Pancreas (tissue), 10 donors: Measurements from ENCODE around the gene ZCCHC7. TPM values are rescaled to one million over a fixed set of nuclear protein-coding genes. Genes with fewer than 3 reads are reported as not detected.

Experiments used
- ATAC-seq, 4 donors: fragments of 200-7000 bp; cut with Tn5 transposase; one replicate each; pipeline versions ENCODE4 v1.8.0 to v1.9.1; 2020; ENCODE audit warnings: mild to moderate bottlenecking in 4 of 4, moderate library complexity in 4 of 4
- DNase-seq, 6 donors: peaks; one replicate each; pipeline ENCODE4 v3.0.0-alpha.2; 2020
- FAIRE-seq: peaks from 2 replicates; lab custom pipeline; 2012; peaks lifted over from hg19 to GRCh38; lab: Jason Lieb, UNC
- H3K27ac ChIP-seq, 4 donors: fragments of 200-600 bp; sonication (generic); 1 replicate in 3 of 4; 2 replicates in 1 of 4; pipeline versions ENCODE4 v1.5.0 to v1.8.0; 2020
- H3K27me3 ChIP-seq, 4 donors: fragments of 200-600 bp; one replicate each; pipeline ENCODE4 v1.8.0; 2021
- H3K36me3 ChIP-seq, 3 donors: fragments of 200-600 bp; sonication (generic) in 1 of 3; one replicate each; pipeline versions ENCODE4 v1.5.0 to v1.8.0; 2020 to 2021
- H3K4me1 ChIP-seq, 3 donors: fragments of 200-600 bp; one replicate each; pipeline ENCODE4 v1.8.0; 2021
- H3K4me3 ChIP-seq, 4 donors: fragments of 200-600 bp; sonication (generic) in 2 of 4; one replicate each; pipeline versions ENCODE4 v1.5.0 to v1.8.0; 2020 to 2021
- H3K9me3 ChIP-seq, 4 donors: fragments of 200-600 bp; one replicate each; pipeline ENCODE4 v1.8.0; 2021
- CTCF ChIP-seq, 4 donors: fragments of 200-600 bp; sonication (generic) in 3 of 4; IDR thresholded peaks; one replicate each; pipeline versions ENCODE4 v1.5.0 to v1.8.0; 2021; ENCODE audit warnings: antibody characterized with exemption in 4 of 4
- WGBS, 2 donors: extraction: QIAGEN DNeasy Blood & Tissue Kit; methylation state at CpG; one replicate each; pipeline ENCODE4 v1.1.7; 2013; 5-methylcytosine and 5-hydroxymethylcytosine counted together
- intact Hi-C, 3 donors: fragments of 100-400 bp; cut with DNase I; formaldehyde crosslinking; loops; one replicate each; pipeline versions ENCODE4 v1.11.1 to v1.14.2; 2022
- polyA plus RNA-seq, 2 donors: library from polyadenylated mRNA; stranded (reverse); fragments of 200-250 nt; gene quantifications; one replicate each; pipeline ENCODE4 v1.2.3, GENCODE V29; 2013
- total RNA-seq, 6 donors: library from RNA; stranded (reverse); fragmentation: NEBNext Ultra II Directional in 4 of 6; extraction: Animal tissue kit (Norgen Biotek cat#: 25700) in 4 of 6; gene quantifications; one replicate each; pipeline versions ENCODE4 v1.2.1 to v1.2.4, GENCODE V29; 2021 to 2023
- donor health status: healthy with polysubstance abuse.
- donor health status: DM: no; HTN: no; CAD: no; lungs with moderate emphysema.
- donor health status: DM: no; HTN: no; CAD: no.
- donor health status: control.
- donor health status: control.
- donor health status: Bipolar disorder and iron deficiency.
- donor health status: DM: yes; HTN: yes; CAD: no.
- donor health status: DM: no; HTN: no; CAD: no.
- donor health status: DM: no; HTN: no; CAD: no.
- donor health status: DM: yes; HTN: yes; CAD: no.

Gene ZCCHC7
- total and polyA plus RNA-seq, 8 donors, result 8.1 to 17.4 (median 14.4) TPM

- Histone ChIP-seq H3K4me3 (no peak overlapping the region), H3K9me3 (peaks cover 0 to 2% (median 0%) of the 10 kb centered on the region in 4 donors), H3K27me3 (no peaks in the 10 kb centered on the region), H3K27ac (no peak overlapping the region), H3K4me1 (peaks cover 0 to 12% (median 8%) of the 10 kb centered on the region in 3 donors), H3K36me3 (no peaks in the 10 kb centered on the region)
- TF ChIP-seq CTCF (IDR thresholded peaks at IDR 0.05), result no peak
- FAIRE-seq (no peak), DNase-seq (no peak), ATAC-seq (no peak)
- 83 to 95% methylated on average over 2 of the region's 2 CpGs for WGBS, 2 donors
- intact Hi-C loops, result no loop called here
Measured at GRCh38 chr9:37239921-37240320, 119.5 kb downstream of the ZCCHC7 start.

DNA sequence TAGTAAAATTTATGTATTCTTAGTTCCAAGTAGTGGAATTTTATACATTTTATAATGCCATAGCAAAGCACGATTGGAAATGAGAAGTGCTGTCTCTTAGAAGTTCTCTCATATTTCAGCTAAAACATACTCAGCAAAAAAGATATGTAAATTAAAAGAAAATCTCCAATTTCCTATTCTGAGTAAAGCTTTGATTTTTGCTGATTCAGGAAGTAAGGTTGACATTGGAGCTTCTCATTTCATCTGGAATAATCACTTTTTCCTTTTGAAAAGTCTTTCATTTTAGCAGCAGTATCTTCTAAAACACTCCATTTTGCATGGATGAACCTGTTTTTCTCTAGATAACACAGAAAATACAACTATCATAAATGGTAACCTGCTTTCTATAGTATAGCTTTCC lies 121.0 kb downstream of the ZCCHC7 start:
- H3K9me3 ChIP-seq, result peaks cover 0 to 2% (median 0%) of the 10 kb centered on the region in 4 donors
- H3K27me3 ChIP-seq, result no peaks in the 10 kb centered on the region
- ATAC-seq, result no peak
- H3K4me1 ChIP-seq, result peaks cover 0 to 12% (median 8%) of the 10 kb centered on the region in 3 donors
- DNase-seq, result no peak
- no peak for TF ChIP-seq CTCF (IDR thresholded peaks at IDR 0.05)
- H3K36me3 ChIP-seq, result no peaks in the 10 kb centered on the region
- 74 to 79% methylated on average over 1 of the region's 1 CpG for WGBS, 2 donors
- no peak for FAIRE-seq
- intact Hi-C loops, result no loop called here
- H3K27ac ChIP-seq, result no peak overlapping the region
- H3K4me3 ChIP-seq, result no peak overlapping the region

DNA sequence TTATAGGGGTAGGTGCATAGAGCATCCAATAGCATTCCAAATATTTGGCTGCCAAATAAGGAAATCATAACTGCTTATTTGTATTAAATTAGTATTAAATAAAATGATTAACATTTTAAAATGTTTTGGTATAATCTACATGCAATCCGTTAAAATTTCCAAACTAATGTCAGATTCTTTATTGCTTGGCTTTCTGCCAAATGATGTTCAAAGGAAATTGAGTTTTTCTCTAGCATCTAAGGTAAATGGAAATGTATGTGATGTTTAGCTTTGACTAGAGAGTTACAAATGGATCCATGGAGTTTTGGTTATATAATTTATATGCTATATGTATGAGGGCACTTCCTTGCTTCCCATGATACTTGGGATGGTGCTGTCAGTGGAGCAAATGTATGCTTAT lies 121.7 kb downstream of the ZCCHC7 start:
- Histone ChIP-seq H3K27ac (no peak overlapping the region), H3K36me3 (no peaks in the 10 kb centered on the region), H3K4me3 (no peak overlapping the region), H3K9me3 (peaks cover 0 to 2% (median 0%) of the 10 kb centered on the region in 4 donors), H3K4me1 (peaks cover 0 to 12% (median 8%) of the 10 kb centered on the region in 3 donors), H3K27me3 (no peaks in the 10 kb centered on the region)
- intact Hi-C loops, result no loop called here
- no peak for ATAC-seq
- FAIRE-seq, result no peak
- WGBS, 2 donors, result 87 to 98% methylated on average over 1 of the region's 1 CpG
- no peak for DNase-seq
- no peak for TF ChIP-seq CTCF (IDR thresholded peaks at IDR 0.05)

DNA sequence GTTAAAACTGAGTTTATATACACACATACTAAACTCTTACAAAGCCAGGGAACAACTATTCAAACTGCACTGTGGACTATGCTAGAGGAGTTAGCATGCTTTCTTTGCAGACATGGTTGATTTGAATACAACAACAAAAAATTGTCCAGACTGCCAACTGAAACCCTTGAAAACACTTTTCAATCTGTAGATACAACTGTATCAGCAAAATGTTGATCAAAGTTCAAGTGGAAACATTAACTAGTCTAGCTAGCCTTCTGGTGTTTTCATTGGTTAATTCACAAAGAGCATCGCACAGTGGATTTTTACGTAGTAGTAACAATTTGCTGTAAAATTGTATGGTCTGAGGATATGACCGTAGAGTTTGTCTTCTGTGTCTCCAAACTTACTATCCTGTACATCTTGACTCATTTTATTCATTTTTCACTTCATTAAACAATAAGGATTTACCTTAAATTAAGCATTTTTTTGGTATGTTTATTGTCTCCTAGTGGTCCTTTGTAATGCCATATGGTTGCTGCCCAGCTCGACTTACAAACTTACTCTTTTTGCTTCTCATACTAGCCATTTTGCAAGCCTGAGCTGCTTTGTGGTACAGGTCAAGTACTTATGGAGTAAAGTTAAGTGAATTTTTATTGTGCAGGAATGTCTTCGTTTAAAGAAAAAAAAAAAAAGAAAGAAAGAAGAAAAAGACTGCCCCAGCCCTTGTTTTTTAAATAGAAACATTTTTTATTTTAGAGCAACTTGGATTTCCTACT lies 123.4 kb downstream of the ZCCHC7 start:
- Histone ChIP-seq H3K9me3 (peaks cover 0 to 2% (median 0%) of the 10 kb centered on the region in 4 donors), H3K27ac (no peak overlapping the region), H3K36me3 (no peaks in the 10 kb centered on the region), H3K4me3 (no peak overlapping the region), H3K4me1 (peaks cover 0 to 11% (median 7%) of the 10 kb centered on the region in 3 donors), H3K27me3 (no peaks in the 10 kb centered on the region)
- no peak for TF ChIP-seq CTCF (IDR thresholded peaks at IDR 0.05)
- 69 to 74% methylated on average over 5 of the region's 5 CpGs for WGBS, 2 donors
- FAIRE-seq (no peak), ATAC-seq (peak in 2 of 4 donors; percentile 14 to 38), DNase-seq (no peak)
- intact Hi-C loops, result no loop called here

GRCh38 chr9:37246826-37247225 lies 126.5 kb downstream of the ZCCHC7 start:
- Histone ChIP-seq H3K9me3 (no peaks in the 10 kb centered on the region), H3K36me3 (no peaks in the 10 kb centered on the region), H3K27me3 (no peaks in the 10 kb centered on the region), H3K27ac (no peak overlapping the region), H3K4me3 (no peak overlapping the region), H3K4me1 (peaks cover 0 to 5% (median 0%) of the 10 kb centered on the region in 3 donors)
- intact Hi-C loops, result no loop called here
- FAIRE-seq, result no peak
- WGBS, 2 donors, result 97% methylated on average over 3 of the region's 3 CpGs
- DNase-seq, result no peak
- no peak for ATAC-seq
- no peak for TF ChIP-seq CTCF (IDR thresholded peaks at IDR 0.05)
